Fibroblast of mammary gland (primary cell): ENCODE data around the gene RAP1GAP2.
"Not testable (repeated sequence)": the region's sequence is repeated elsewhere in the genome, so short reads cannot be mapped to it uniquely, and the experiment has no call there.

Experiments
- DNase-seq: peaks from one replicate; pipeline ENCODE4 v3.0.0-alpha.2; 2010; ENCODE audit warnings: low read depth
- H3K4me3 ChIP-seq: 2 replicates; pipeline ENCODE4 v1.5.1; 2011; ENCODE audit warnings: low read depth, mild to moderate bottlenecking, low read length, moderate library complexity; ENCODE audit not compliant: control insufficient read depth
- TF ChIP-seq, protein P1 (sequence below): conservative IDR thresholded peaks from 2 replicates; pipeline ENCODE4 v1.5.1; 2011; ENCODE audit warnings: low read depth, low read length, inconsistent platforms; ENCODE audit not compliant: control insufficient read depth, insufficient read depth

The RAP1GAP2 gene

DNA sequence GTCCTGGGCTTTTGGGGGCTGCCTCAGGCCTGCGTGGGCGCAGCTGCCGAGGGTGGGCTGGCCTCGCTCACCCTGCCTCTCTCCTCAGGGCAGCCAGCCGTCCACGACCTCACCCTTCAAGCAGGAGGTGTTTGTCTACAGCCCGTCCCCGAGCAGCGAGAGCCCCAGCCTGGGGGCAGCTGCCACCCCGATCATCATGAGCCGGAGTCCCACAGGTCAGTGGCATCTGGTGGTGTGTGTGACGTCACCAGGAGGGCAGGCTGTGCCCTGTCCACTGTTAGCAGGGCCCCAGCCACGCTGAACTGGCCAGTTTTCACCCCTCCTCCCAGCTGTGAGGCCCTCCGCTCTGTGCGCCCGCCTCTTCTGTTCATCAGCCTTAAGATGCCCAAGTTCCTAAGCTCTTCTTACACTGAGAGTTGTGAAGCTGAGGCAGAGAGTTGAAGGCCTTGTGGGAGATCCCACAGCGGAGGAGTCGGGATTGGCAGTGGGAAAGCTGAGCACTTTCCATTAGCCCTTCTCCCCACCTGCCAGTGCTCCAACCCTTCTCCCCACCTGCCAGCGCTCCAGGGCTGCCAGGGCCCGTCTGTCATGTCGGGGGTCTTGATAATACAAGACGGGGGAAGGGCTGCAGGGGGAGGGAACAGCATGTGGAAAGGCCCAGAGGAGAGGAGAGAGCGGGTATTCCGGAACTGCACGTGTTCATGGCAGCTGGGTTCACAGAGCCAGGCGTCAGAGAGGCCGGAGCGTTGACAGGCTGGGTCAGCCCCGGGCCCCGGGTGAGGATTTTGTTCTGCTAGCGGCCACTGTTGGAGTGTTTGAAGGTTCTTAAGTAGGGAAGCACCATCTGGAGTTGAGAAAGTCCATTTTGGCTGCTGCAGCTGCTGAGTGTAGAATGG lies 230.9 kb downstream of the RAP1GAP2 start:
- no peak overlapping the region for H3K4me3 ChIP-seq
- TF ChIP-seq, protein P1, sequence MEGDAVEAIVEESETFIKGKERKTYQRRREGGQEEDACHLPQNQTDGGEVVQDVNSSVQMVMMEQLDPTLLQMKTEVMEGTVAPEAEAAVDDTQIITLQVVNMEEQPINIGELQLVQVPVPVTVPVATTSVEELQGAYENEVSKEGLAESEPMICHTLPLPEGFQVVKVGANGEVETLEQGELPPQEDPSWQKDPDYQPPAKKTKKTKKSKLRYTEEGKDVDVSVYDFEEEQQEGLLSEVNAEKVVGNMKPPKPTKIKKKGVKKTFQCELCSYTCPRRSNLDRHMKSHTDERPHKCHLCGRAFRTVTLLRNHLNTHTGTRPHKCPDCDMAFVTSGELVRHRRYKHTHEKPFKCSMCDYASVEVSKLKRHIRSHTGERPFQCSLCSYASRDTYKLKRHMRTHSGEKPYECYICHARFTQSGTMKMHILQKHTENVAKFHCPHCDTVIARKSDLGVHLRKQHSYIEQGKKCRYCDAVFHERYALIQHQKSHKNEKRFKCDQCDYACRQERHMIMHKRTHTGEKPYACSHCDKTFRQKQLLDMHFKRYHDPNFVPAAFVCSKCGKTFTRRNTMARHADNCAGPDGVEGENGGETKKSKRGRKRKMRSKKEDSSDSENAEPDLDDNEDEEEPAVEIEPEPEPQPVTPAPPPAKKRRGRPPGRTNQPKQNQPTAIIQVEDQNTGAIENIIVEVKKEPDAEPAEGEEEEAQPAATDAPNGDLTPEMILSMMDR: no peak
- DNase-seq: no peak

DNA sequence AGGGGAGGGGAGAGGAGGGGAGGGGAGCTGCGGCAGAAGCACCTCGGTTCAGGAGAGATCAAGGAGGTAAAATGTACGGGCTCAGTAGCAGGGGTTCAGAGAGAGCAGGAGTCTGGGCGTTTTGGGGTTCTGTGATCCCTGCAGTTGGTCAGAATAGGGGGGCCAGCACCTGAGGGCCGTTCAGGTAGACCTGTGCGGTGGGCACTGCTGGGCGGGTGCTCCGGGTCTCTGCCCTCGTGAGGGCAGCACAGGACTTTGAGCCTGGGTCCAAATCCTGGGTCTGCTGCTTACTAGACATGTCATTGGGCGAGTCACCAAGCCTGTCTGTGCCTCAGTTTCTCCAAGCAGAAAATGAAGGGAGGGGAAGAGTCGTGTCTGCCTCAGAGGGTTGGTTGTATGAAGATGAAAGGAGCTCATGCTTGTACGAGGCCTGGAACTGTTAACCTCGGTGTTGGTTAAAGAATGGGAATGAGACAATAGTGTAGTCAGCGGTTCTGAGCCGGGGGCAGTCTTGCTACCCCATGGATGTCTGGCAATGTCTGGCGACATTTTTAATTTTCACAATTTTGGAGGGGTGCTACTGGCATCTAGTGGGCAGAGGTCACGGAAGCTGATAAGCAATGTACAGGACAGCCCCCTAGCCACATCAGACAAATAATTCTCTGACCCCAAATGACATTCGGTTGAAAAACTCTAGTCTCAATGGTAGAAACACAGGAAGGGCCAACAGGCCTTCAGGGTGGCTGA lies 231.7 kb downstream of the RAP1GAP2 start:
- DNase-seq: no peak
- H3K4me3 ChIP-seq: no peak overlapping the region
- TF ChIP-seq, protein P1: no peak

DNA sequence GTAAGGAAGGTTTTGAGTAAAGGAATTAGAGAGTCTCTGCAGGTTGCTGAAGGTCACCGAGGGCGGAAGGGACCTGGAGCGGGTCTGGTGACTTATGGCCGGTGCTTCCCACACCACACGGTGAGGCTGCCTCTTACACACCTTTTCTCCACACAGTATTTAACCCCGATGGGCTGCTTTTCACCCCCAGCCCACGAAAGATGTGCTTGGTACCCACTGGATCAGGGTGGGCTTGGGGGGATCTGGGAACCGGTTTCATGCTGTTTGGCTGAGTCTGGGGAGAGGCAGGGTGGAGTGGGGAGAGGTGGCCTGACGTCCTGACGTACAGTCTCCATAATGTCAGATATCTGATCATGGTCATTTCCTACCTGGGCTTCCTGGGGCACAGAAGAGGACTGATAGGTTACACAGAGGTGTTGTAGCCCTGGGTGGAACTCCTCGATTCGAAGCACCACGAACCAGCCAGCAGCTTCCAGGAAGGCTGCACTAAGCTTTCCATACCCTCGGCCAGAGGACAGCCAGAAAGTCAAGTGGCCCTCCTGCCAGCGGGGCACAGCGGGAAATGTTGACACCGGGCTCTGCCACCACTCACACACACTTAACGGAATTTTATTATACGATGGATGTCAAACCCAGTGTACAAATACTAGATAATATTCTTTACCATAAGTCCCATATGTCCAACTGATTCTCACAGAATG lies 233.1 kb downstream of the RAP1GAP2 start:
- no peak overlapping the region for H3K4me3 ChIP-seq
- DNase-seq: no peak

DNA sequence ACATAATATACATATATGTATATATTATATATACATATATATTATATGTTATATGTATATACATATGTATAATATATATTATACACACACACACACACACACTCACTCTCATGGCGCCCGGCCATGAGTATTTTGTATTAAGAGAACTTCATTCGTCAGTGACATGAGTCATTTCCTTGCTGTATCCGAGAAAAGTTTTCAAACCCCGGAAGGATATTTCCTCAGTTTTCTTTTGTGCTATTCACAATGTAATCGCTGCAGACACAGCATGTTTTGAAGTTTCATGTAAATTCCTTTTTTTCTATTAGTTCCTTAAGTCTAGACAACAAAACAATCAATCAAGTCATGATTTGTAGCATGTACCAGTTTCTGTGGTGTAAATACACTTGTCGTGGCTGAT lies 233.9 kb downstream of the RAP1GAP2 start:
- H3K4me3 ChIP-seq: no peak overlapping the region
- TF ChIP-seq, protein P1: no peak
- peak; percentile 87 for DNase-seq

More for the DNA sequence above, 233.1 kb downstream of the RAP1GAP2 start:
- TF ChIP-seq, protein P1: no peak

DNA sequence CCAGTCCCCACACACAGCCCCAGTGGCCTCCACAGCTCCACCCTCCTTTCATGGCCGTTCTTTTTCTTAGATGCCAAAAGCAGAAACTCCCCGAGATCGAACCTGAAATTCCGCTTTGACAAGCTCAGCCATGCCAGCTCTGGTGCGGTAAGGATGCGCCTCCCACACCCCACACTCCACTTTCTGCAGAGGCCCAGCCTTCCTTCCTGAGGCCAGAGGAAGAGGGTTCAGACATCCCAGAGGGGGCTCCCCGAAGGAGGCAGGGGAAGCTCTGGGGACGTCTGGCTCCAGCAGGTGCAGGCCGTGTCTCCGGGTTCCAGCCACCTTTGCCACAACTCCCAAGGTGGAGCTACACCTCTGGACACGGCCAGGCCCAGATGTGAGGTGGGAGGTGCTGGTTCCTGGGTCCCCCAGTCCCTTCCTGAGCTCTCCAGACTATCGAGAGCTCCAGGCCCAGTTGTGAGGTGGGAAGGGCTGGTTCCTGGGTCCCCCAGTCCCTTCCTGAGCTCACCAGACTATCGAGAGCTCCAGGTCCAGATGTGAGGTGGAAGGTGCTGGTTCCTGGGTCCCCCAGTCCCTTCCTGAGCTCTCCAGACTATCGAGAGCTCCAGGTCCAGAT lies 234.7 kb downstream of the RAP1GAP2 start:
- DNase-seq, H3K4me3 ChIP-seq: not testable (repeated sequence)

DNA sequence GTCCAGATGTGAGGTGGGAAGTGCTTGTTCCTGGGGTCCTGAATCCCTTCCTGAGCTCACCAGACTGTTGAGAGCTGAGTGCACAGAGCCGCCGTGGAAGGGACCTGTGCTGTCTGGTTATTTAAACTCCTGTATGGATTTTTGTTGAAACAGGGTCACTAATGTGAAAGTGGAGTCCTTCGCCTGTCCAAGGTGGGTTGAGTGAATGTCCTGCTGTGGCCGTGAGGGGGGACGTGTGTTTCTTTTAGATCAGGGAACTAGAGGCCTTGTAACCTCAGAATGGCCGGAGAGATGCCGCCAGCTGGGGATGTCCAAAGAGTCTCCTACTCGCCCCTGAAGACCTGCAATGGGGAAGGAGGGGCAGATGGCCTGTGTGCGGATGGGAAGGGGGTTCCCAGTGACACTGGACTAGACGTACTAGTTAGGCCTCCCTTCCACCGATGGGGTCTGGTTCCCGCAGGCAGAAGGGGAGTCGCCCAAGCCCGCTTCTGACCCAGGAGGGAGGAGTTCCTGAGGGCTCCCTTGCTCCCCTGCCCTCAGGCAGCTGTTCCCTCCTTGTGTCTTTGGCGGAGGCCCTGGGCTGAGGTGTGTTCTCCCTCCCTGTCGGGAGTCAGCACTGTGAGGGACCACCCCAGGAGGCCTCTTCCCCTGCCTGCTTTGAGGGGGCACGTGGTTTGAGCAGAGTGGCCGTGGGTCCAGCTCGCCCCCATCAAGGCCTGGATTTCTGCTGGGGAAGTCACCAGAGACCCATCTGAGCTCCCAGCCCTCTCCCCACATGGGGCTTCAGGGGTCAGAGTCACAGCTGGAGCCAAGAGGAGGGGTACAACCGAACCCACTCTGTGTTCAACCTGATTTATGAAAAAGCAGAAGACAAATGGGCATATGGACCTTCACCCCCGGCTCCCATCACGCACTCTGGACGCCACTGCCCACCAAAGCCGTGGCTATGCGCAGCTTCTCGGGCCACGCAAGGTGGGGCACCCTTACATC lies 236.3 kb downstream of the RAP1GAP2 start:
- TF ChIP-seq, protein P1: no peak
- DNase-seq: no peak
- no peak overlapping the region for H3K4me3 ChIP-seq
